GM19240 (cell line): ENCODE data around the gene MXRA8.
"Not testable (repeated sequence)": the region's sequence is repeated elsewhere in the genome, so short reads cannot be mapped to it uniquely, and the experiment has no call there.

Source experiments
- DNase-seq: peaks from one replicate; pipeline ENCODE4 v3.0.0; 2011; ENCODE audit warnings: low spot score; ENCODE audit not compliant: insufficient read length

The MXRA8 gene

DNA sequence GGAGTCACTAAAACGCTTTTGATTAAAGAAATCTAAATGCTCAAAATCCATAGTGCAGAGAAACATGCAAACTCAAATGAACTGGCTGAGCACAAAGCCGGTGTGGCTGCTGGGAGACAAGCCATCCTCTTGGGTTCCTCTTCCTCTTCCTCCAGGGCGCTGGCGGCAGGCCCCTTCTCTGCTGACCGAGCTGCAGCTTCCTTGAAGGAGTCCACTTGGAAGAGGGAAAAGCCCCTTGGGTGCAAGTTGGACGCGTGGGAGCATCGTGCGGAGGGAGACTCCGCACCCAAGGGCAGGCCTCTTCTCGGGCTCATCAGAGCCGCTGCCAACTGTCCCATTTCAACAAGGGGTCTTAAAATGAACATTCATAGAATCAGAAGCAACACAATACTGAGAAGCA, 32.9 kb upstream of the MXRA8 start:
- no peak for DNase-seq

- no peak for DNase-seq
Measured at GRCh38 chr1:1390675-1391074, 32.3 kb upstream of the MXRA8 start.

GRCh38 chr1:1388078-1388472, 29.7 kb upstream of the MXRA8 start:
- no peak for DNase-seq

GRCh38 chr1:1387098-1388077, 29.0 kb upstream of the MXRA8 start:
- no peak for DNase-seq

DNA sequence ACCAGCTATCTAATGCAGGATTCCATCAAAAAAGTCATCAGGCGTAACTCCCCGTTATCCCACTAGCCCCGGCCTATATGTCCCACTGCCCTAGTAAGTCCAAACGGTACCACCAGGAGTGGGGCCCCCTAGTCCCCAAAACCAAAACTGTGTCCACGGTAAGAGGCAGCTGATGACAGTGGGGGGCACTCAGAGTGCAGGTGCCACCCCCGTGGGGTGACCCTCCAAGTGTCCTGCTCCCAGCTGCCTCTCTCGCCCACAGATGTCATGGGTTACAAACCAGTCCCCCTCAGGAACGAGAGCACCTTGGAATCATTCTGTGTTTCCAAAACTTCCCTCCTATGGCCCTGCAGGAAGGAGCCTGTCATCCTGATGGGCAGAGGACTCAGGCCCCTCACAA, 27.6 kb upstream of the MXRA8 start:
- DNase-seq = no peak

DNA sequence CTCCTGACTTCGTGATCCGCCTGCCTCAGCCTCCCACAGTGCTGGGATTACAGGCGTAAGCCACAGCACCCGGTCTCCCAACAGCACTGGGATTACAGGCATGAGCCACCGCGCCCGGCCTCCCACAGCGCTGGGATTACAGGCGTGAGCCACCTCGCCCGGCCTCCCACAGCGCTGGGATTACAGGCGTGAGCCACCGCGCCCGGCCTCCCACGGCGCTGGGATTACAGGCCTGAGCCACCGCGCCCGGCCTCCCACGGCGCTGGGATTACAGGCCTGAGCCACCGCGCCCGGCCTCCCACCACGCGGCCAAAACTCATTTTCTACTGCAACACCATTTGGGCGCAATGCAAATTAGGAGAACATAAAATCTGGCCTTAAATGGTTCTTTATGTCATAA, 27.0 kb upstream of the MXRA8 start:
- DNase-seq = not testable (repeated sequence)

DNA sequence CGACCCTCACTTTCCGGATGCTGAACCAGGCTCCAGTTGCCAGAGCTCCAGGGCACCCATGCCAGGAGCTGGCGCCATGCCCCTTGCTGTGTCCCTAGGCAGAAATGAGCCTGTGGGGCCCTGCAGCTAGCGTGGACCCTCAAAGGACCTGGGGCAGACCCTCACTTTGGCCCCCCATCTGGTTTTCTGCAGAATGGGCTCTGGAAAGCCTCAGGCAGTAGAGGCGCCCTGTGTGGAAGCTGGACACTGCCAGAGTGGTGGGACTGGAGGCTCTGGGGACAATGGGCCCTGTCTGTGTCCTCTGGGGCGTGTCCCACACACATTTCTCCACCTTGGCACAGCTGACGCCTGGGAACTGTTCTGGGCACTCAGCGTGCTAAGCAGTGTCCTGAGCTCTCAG, 22.9 kb upstream of the MXRA8 start:
- DNase-seq = no peak

GRCh38 chr1:1380860-1381259, 22.5 kb upstream of the MXRA8 start:
- no peak for DNase-seq

DNA sequence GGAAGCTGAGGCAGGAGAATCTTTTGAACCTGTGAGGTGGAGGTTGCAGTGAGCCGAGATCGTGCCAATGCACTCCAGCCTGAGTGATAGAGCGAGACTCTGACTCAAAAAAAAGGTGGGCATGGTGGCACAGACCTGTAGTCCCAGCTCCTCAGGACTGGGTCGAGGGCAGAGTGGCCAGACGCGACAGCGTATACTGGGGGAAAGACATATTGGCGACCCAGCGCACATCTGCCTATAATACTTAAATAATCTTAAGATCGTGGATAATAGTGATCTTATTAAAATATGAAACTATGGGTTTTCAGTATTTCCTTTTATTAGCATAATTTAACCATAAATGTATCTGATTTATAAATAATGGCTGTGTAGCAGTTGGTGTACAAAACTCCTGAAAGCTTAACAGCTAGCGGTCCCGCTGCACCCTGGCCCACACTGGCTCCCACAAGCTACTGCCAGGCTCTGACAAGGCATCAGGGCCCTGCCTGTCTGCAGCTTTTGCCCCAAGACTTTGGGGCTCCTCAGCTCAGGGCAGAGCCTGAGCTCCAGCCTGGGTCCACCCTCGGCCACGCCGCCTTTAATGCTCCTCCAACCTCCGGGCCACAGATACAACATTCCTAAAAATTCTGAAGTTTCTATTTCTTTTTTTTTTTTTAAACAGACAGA, 19.3 kb upstream of the MXRA8 start:
- DNase-seq = no peak

DNA sequence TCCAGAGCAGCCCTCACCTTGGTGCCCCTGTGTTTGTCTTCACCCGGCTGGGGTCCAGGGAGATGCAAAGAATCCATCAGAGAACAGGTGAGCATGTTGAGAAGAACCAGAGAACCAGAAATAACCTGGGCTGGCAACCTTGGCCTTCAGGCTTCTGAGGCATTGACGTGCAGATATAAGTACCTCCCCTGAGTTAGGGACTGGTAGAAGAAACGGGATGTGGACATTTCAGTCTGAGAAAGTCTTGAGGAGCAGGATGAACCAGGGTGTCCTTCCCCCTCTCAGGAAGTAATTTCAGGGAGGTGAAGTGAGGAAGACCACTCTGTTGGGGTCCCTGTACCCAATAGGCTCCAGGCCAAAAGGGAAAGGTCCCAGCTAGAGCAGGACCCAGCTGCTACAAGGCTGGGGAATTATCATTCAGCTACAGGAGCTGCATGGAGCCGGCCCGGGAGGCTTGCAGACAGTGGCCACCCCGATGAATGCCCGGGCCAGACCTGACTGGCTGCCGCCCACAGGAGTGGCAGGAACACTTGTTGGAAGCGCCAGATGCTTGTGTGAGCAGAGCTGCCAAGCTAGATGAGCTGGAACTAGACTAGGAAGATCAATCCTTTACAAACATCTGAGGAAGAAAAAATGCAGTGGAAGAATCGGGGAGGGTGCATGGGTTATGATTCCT, 18.3 kb upstream of the MXRA8 start:
- no peak for DNase-seq

GRCh38 chr1:1374929-1375662, 16.7 kb upstream of the MXRA8 start, which contains the start of gene AURKAIP1:
Gene AURKAIP1, minus strand, starts transcription at chr1:1375207. Its CDS starts 451 bp downstream, at chr1:1374756.
- DNase-seq = peak; percentile 99

DNA sequence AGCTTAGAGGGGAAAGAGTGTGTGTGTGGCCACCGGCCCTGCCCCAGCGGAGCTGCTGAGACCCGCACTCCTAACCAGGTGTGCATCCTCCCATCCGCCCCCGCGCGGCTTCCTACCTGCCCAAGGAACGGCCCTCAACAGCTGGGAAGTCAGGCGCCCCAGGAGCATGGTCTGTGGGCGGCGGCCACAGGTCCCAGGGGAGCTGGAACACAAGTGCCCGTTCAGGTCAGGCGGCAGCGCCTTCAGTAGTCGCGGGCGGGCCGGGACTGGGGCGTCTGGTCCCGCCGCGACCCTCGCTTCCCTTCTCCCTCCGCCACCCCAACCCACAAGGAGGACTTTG, 16.2 kb upstream of the MXRA8 start:
- DNase-seq = no peak

GRCh38 chr1:1373815-1374588, 15.6 kb upstream of the MXRA8 start:
- no peak for DNase-seq

DNA sequence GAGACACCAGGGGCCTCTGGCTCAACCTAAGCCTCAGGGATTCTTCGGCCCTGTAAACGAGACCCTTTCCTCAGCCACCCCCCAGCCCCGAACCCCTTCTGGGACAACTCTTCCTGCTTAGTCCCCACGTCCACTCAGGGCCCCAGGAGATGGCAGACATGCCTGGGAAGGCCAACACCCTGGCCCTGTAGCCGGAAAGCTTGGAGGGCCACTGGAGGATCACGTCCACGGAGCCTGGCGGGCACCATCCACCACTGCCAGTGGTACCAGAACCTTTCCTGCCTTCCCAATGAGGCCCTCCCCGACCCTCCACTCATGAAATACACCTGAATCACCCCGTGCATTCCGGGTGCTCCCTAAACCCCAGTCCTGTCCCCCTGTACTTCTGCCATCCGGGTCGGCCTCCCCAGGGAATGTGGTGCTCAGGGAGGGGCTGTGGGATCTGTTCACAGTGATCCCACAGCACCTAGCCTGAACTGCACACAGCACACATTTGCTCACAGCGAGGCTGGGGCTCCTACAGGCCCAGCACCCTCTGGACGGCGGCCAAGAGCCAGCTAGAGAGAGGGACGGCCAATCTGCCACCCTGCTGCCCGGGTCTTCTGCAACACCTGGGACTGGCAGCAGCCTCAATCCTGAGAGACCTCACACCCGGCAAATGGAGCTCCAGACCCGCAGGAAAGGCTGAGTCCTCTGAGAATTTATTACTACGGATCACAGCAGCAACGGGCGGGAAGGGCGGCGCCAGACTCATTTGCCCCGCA, 14.9 kb upstream of the MXRA8 start:
- no peak for DNase-seq

DNA sequence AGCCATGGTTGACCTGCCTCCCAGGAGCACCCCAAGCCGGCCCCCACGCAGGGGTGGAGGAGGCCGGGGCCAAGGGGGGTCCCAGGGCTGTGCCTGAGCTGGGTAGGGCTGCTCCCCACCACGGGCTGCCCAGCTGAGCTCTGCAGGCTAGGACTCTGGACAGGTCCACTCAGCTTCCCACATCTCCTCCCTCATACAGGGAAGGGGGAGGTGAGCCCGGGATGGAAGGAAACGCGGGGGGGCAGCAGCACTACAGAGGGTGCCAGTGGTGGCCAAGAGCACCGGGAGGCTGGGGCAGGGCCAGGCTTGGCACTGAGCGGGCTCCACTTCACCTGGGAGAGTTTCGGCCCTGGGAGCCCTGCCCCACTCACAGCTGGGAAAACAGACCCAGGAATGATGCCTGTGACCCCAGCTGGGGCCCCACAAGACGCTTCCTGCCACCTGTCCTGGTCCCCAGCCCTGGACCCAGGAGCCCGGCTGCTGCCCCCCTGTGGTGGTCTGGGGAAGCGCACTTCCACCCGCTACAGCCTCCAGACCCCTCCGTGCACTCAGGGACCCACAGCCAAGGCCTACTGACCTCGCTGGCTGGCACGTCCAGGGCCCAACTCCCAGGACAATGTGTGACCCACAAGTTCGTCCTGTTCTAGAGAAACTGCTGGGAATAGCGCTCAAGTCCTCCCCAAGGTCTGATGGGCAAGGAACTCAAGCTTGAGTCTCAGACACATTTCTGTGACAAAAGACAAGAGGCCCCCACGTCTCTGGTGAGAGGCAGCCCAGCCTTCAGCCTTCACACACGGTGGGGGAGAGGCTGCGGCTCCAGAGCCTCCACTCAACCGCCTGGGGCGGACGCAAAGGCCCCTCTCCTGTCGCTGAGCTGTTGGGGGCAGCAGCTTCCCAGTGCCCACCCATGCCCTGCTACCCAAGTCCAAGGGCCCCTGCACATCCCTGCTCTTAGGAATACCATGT, 13.7 kb upstream of the MXRA8 start:
- DNase-seq = peak; percentile 69

GRCh38 chr1:1371364-1371745, 13.0 kb upstream of the MXRA8 start:
- DNase-seq = no peak

DNA sequence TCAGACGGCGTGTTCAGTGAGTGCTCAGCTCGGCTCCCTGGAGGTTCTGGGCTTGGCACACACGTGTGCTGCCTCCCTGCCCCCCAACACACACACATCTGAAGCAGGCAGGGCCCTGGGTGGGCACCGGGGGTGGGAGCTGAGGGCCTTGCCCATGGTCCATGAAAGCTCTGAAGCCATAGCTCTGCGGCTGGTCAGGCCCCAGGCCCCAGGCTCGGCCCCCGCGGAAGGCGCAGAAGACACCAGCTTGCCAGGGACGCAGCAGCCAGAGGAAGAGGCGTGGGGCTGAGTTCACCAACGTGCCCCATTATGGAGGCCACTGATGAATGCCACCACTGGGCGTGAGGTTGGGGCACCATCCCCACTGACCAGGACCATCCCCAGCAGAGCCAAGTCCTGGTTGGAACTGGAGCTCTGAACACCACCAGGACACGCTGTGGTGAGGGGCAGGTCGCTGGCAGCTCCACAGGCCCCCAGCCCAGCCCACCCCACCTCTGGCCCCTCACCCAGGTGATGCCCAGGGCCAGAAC, 12.5 kb upstream of the MXRA8 start:
- no peak for DNase-seq

- not testable (repeated sequence) for DNase-seq
Measured at GRCh38 chr1:1370094-1370493, 11.7 kb upstream of the MXRA8 start.

GRCh38 chr1:1367315-1367714, 9.0 kb upstream of the MXRA8 start:
- DNase-seq = no peak
